Measurements from ENCODE around the gene FMN1. TPM values are rescaled to one million over a fixed set of nuclear protein-coding genes. Genes with fewer than 3 reads are reported as not detected.

The FMN1 gene
- total and polyA plus RNA-seq, 2 of the 13 experiments (the other 11 are each of a cell fraction or from before 2014, with no cell fraction given): 0.20 to 0.60 TPM

DNA sequence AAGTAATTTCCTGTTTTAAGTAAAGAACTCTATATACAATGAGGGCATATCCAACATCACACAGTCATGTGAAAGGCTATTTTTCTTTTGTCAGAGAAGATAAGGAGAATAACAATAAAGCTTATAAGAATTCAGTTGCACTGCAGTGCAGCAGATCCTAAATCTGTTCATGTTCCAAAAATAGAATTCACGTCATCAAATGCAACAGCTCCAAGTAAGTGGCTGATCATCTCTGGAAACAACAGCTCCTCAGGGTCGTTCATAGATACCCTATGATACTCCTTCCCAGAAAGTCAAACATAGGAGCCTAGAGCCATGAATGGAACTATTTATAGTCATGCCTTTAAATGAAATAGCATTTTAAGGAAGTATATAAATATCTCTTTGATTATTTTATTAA, 100.2 kb downstream of the FMN1 start:
- FAIRE-seq: no peak

DNA sequence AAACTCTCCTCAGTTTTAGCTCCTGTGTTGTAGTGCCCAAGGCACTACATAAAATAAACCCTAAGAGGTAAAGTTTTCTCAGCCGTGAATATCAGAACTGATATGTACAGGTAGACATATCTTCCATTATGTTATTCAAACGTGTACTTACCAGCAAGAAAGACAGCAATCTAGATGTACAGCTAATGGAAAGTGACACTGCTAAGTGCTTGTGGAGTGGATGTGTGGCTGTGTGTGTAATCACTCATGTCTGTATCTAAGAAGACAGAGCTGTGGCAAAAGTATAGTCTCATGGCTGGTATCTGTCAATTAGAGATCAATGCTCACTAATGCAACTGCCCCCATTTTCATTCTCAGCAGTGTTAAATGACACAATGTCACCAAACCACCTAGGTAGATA, 101.3 kb downstream of the FMN1 start:
- ChIA-PET CTCF (ENCODE audit: low intra/inter-chr PET ratio, low total read pairs) (no interaction called here), POLR2A (no interaction called here)
- Histone ChIP-seq H3K9me3 (ENCODE audit: low read length) (no peaks in the 10 kb centered on the region), H3K4me2 (ENCODE audit: low read depth, low read length) (no peak overlapping the region), H2AFZ (ENCODE audit: low read length) (no peak overlapping the region), H3K36me3 (replicated peaks in 1 of 2; ENCODE audit: control insufficient read depth in 1 of 2, insufficient read depth in 2 of 2, low read length in 2 of 2) (no peaks in the 10 kb centered on the region), H3K27ac (ENCODE audit: extremely low read length, insufficient read depth, low read length) (no peak overlapping the region), H3K27me3 (ENCODE audit: control insufficient read depth in 1 of 2, insufficient read depth in 2 of 2, low read length in 2 of 2) (no peaks in the 10 kb centered on the region; a peak in 2 of 5 replicates), H3K79me2 (ENCODE audit: insufficient read depth, low read length) (no peaks in the 10 kb centered on the region), H3K4me1 (ENCODE audit: insufficient read depth, low read length) (no peaks in the 10 kb centered on the region), H3K9ac (ENCODE audit: insufficient read depth, low read depth, low read length) (no peak overlapping the region), H3K4me3 (replicated peaks in 1 of 3; ENCODE audit: insufficient read depth in 1 of 3, low read depth in 2 of 3, low read length in 3 of 3) (no peak overlapping the region), H4K20me1 (ENCODE audit: insufficient read depth, low read length) (no peaks in the 10 kb centered on the region)
- ATAC-seq: no peak
- no peak for FAIRE-seq
- 13% methylated on average over 2 of the region's 2 CpGs for WGBS (ENCODE audit: low lambda C conversion rate)
- in situ Hi-C loops (cut with HindIII; ENCODE audit: extremely low pct_ligation_motif_present, low pct_unique_long_range_greater_than_20kb): no loop called here
- no TSS peak for BruUV-seq (replicated peaks)
- no peak for DNase-seq (ENCODE audit: low spot score)
- intact Hi-C loops (cut with micrococcal nuclease; ENCODE audit: unreplicated experiment): loop anchor here (10.0 kb wide), 1 partner anchor 1638 kb away; no protein-coding TSS in a partner anchor
- TF ChIP-seq ZNF232 (CRISPR knock-in tag; IDR thresholded peaks at IDR 0.05; ENCODE audit: borderline replicate concordance) (no peak), TOPORS (CRISPR knock-in tag; IDR thresholded peaks at IDR 0.05) (no peak), RAD21 (CRISPR knock-in tag; IDR thresholded peaks at IDR 0.05) (no peak), ZFP36 (IDR thresholded peaks at IDR 0.05; ENCODE audit: borderline replicate concordance, low read depth, low read length, partially characterized antibody) (no peak)
- TF ChIP-seq, protein P1, sequence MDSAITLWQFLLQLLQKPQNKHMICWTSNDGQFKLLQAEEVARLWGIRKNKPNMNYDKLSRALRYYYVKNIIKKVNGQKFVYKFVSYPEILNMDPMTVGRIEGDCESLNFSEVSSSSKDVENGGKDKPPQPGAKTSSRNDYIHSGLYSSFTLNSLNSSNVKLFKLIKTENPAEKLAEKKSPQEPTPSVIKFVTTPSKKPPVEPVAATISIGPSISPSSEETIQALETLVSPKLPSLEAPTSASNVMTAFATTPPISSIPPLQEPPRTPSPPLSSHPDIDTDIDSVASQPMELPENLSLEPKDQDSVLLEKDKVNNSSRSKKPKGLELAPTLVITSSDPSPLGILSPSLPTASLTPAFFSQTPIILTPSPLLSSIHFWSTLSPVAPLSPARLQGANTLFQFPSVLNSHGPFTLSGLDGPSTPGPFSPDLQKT (CRISPR knock-in tag; IDR thresholded peaks at IDR 0.05; ENCODE audit: borderline replicate concordance): no peak
- TF ChIP-seq, protein P2, sequence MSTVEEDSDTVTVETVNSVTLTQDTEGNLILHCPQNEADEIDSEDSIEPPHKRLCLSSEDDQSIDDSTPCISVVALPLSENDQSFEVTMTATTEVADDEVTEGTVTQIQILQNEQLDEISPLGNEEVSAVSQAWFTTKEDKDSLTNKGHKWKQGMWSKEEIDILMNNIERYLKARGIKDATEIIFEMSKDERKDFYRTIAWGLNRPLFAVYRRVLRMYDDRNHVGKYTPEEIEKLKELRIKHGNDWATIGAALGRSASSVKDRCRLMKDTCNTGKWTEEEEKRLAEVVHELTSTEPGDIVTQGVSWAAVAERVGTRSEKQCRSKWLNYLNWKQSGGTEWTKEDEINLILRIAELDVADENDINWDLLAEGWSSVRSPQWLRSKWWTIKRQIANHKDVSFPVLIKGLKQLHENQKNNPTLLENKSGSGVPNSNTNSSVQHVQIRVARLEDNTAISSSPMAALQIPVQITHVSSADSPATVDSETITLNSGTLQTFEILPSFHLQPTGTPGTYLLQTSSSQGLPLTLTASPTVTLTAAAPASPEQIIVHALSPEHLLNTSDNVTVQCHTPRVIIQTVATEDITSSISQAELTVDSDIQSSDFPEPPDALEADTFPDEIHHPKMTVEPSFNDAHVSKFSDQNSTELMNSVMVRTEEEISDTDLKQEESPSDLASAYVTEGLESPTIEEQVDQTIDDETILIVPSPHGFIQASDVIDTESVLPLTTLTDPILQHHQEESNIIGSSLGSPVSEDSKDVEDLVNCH (CRISPR knock-in tag; IDR thresholded peaks at IDR 0.05): no peak
- TF ChIP-seq, protein P3, sequence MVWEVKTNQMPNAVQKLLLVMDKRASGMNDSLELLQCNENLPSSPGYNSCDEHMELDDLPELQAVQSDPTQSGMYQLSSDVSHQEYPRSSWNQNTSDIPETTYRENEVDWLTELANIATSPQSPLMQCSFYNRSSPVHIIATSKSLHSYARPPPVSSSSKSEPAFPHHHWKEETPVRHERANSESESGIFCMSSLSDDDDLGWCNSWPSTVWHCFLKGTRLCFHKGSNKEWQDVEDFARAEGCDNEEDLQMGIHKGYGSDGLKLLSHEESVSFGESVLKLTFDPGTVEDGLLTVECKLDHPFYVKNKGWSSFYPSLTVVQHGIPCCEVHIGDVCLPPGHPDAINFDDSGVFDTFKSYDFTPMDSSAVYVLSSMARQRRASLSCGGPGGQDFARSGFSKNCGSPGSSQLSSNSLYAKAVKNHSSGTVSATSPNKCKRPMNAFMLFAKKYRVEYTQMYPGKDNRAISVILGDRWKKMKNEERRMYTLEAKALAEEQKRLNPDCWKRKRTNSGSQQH (CRISPR knock-in tag; IDR thresholded peaks at IDR 0.05; ENCODE audit: low read depth): no peak
- TF ChIP-seq, protein P4, sequence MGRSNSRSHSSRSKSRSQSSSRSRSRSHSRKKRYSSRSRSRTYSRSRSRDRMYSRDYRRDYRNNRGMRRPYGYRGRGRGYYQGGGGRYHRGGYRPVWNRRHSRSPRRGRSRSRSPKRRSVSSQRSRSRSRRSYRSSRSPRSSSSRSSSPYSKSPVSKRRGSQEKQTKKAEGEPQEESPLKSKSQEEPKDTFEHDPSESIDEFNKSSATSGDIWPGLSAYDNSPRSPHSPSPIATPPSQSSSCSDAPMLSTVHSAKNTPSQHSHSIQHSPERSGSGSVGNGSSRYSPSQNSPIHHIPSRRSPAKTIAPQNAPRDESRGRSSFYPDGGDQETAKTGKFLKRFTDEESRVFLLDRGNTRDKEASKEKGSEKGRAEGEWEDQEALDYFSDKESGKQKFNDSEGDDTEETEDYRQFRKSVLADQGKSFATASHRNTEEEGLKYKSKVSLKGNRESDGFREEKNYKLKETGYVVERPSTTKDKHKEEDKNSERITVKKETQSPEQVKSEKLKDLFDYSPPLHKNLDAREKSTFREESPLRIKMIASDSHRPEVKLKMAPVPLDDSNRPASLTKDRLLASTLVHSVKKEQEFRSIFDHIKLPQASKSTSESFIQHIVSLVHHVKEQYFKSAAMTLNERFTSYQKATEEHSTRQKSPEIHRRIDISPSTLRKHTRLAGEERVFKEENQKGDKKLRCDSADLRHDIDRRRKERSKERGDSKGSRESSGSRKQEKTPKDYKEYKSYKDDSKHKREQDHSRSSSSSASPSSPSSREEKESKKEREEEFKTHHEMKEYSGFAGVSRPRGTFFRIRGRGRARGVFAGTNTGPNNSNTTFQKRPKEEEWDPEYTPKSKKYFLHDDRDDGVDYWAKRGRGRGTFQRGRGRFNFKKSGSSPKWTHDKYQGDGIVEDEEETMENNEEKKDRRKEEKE (IDR thresholded peaks at IDR 0.05): no peak

More for the DNA sequence above, 100.2 kb downstream of the FMN1 start:
- intact Hi-C loops (cut with micrococcal nuclease; ENCODE audit: unreplicated experiment) (loop anchor here (10.0 kb wide), 1 partner anchor 1640 kb away; no protein-coding TSS in a partner anchor), in situ Hi-C loops (cut with HindIII; ENCODE audit: extremely low pct_ligation_motif_present, low pct_unique_long_range_greater_than_20kb) (no loop called here)
- ChIA-PET CTCF (ENCODE audit: low intra/inter-chr PET ratio, low total read pairs) (no interaction called here), POLR2A (no interaction called here)
- H3K9ac ChIP-seq (ENCODE audit: insufficient read depth, low read depth, low read length): no peak overlapping the region
- WGBS (ENCODE audit: low lambda C conversion rate): 19% methylated on average over 2 of the region's 2 CpGs
- H3K4me2 ChIP-seq (ENCODE audit: low read depth, low read length): no peak overlapping the region
- no peaks in the 10 kb centered on the region for H3K9me3 ChIP-seq (ENCODE audit: low read length)
- TF ChIP-seq TBP (CRISPR knock-in tag; IDR thresholded peaks at IDR 0.05) (no peak), CREB1 (IDR thresholded peaks at IDR 0.05) (peak; percentile 31; the same call in 1 of the 2 replicates), CREB1 (CRISPR knock-in tag; IDR thresholded peaks at IDR 0.05) (no peak)
- H3K36me3 ChIP-seq (replicated peaks in 1 of 2; ENCODE audit: control insufficient read depth in 1 of 2, insufficient read depth in 2 of 2, low read length in 2 of 2): no peaks in the 10 kb centered on the region
- DNase-seq (ENCODE audit: low spot score): no peak
- BruUV-seq (replicated peaks): no TSS peak
- H3K79me2 ChIP-seq (ENCODE audit: insufficient read depth, low read length): no peaks in the 10 kb centered on the region
- H4K20me1 ChIP-seq (ENCODE audit: insufficient read depth, low read length): no peaks in the 10 kb centered on the region
- no peak overlapping the region for H3K4me3 ChIP-seq (replicated peaks in 1 of 3; ENCODE audit: insufficient read depth in 1 of 3, low read depth in 2 of 3, low read length in 3 of 3)
- ATAC-seq: no peak
- no peaks in the 10 kb centered on the region; a peak in 1 of 5 replicates for H3K27me3 ChIP-seq (ENCODE audit: control insufficient read depth in 1 of 2, insufficient read depth in 2 of 2, low read length in 2 of 2)
- H3K27ac ChIP-seq (ENCODE audit: extremely low read length, insufficient read depth, low read length): no peak overlapping the region
- no peaks in the 10 kb centered on the region for H3K4me1 ChIP-seq (ENCODE audit: insufficient read depth, low read length)
- H2AFZ ChIP-seq (ENCODE audit: low read length): no peak overlapping the region

Data from HepG2 (cell line).